ENCODE results near the gene TSPAN3. TPM values are rescaled to one million over a fixed set of nuclear protein-coding genes. Genes with fewer than 3 reads are reported as not detected.

The TSPAN3 gene
- total RNA-seq, 2 experiments from 2014 or later, result 14.7 to 15.5 TPM

- peaks cover 38% of the 10 kb centered on the region for H3K36me3 ChIP-seq (ENCODE audit: insufficient read depth, low read length)
- Mint-ChIP-seq H3K9me3 (no peaks in the 10 kb centered on the region), H3K4me1 (ENCODE audit: low read depth) (peaks cover 91% of the 10 kb centered on the region), H3K27ac (peak overlapping the region; percentile 91), H3K27me3 (no peaks in the 10 kb centered on the region), H3K36me3 (ENCODE audit: low read depth) (peaks cover 67% of the 10 kb centered on the region), H3K4me3 (peak overlapping the region; percentile 78)
- ChIA-PET CTCF (interaction anchor here (1.8 kb wide), 1 partner anchor 29 kb away, joined by 6 read pairs; no protein-coding TSS in a partner anchor), POLR2A (interaction anchor here (0.6 to 1.9 kb wide), 4 partner anchors 7 to 29 kb away, joined by 3 to 12 read pairs (median 4); partner anchors contain the start of gene PSTPIP1)
- H3K9me3 ChIP-seq (ENCODE audit: control insufficient read depth in 1 of 2, insufficient read depth in 1 of 2, low read length in 2 of 2), result no peaks in the 10 kb centered on the region
- intact Hi-C loops (cut with DNase I, micrococcal nuclease), result no loop called here
- peaks cover 87% of the 10 kb centered on the region for H3K4me1 ChIP-seq (ENCODE audit: insufficient read depth, low read length)
- no peaks in the 10 kb centered on the region for H3K27me3 ChIP-seq (ENCODE audit: control insufficient read depth in 1 of 2, insufficient read depth in 2 of 2, low read length in 2 of 2)
- TF ChIP-seq, protein P1, sequence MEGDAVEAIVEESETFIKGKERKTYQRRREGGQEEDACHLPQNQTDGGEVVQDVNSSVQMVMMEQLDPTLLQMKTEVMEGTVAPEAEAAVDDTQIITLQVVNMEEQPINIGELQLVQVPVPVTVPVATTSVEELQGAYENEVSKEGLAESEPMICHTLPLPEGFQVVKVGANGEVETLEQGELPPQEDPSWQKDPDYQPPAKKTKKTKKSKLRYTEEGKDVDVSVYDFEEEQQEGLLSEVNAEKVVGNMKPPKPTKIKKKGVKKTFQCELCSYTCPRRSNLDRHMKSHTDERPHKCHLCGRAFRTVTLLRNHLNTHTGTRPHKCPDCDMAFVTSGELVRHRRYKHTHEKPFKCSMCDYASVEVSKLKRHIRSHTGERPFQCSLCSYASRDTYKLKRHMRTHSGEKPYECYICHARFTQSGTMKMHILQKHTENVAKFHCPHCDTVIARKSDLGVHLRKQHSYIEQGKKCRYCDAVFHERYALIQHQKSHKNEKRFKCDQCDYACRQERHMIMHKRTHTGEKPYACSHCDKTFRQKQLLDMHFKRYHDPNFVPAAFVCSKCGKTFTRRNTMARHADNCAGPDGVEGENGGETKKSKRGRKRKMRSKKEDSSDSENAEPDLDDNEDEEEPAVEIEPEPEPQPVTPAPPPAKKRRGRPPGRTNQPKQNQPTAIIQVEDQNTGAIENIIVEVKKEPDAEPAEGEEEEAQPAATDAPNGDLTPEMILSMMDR (IDR thresholded peaks at IDR 0.05), result no peak
- H3K27ac ChIP-seq (ENCODE audit: low read depth in 1 of 2, low read length in 2 of 2), result peak overlapping the region; percentile 55 to 66
- H3K4me3 ChIP-seq (ENCODE audit: low read length), result peak overlapping the region; percentile 21
- DNase-seq, result no peak
- ATAC-seq (ENCODE audit: poor library complexity), result no peak
Measured at GRCh38 chr15:77002436-77002835, 68.5 kb downstream of the TSPAN3 start.

- intact Hi-C loops (cut with DNase I, micrococcal nuclease), result no loop called here
- H3K27ac Mint-ChIP-seq, result peak overlapping the region; percentile 91
- no peak for ATAC-seq (ENCODE audit: poor library complexity)
- H3K9me3 Mint-ChIP-seq, result no peaks in the 10 kb centered on the region
- TF ChIP-seq, protein P1 (IDR thresholded peaks at IDR 0.05), result no peak
- H3K36me3 Mint-ChIP-seq (ENCODE audit: low read depth), result peaks cover 72% of the 10 kb centered on the region
- Histone ChIP-seq H3K27me3 (ENCODE audit: control insufficient read depth in 1 of 2, insufficient read depth in 2 of 2, low read length in 2 of 2) (no peaks in the 10 kb centered on the region), H3K4me3 (ENCODE audit: low read length) (no peak overlapping the region), H3K9me3 (ENCODE audit: control insufficient read depth in 1 of 2, insufficient read depth in 1 of 2, low read length in 2 of 2) (no peaks in the 10 kb centered on the region), H3K27ac (ENCODE audit: low read depth in 1 of 2, low read length in 2 of 2) (peak overlapping the region; percentile 55 to 66), H3K36me3 (ENCODE audit: insufficient read depth, low read length) (peaks cover 39% of the 10 kb centered on the region), H3K4me1 (ENCODE audit: insufficient read depth, low read length) (peaks cover 87% of the 10 kb centered on the region)
- ChIA-PET CTCF (interaction anchor here (1.1 kb wide), 1 partner anchor 28 kb away, joined by 3 read pairs; no protein-coding TSS in a partner anchor), POLR2A (interaction anchor here (1.0 kb wide), 1 partner anchor 11 kb away, joined by 3 read pairs; no protein-coding TSS in a partner anchor)
- peak overlapping the region; percentile 78 for H3K4me3 Mint-ChIP-seq
- DNase-seq, result peak in 2 of 14 experiments; percentile 1 to 7
- H3K4me1 Mint-ChIP-seq (ENCODE audit: low read depth), result peaks cover 95% of the 10 kb centered on the region
- H3K27me3 Mint-ChIP-seq, result no peaks in the 10 kb centered on the region
Measured at GRCh38 chr15:77001966-77002365, 68.9 kb downstream of the TSPAN3 start.

- no peaks in the 10 kb centered on the region for H3K9me3 ChIP-seq (ENCODE audit: control insufficient read depth in 1 of 2, insufficient read depth in 1 of 2, low read length in 2 of 2)
- ChIA-PET POLR2A (interaction anchor here (1.0 kb wide), 1 partner anchor 11 kb away, joined by 3 read pairs; no protein-coding TSS in a partner anchor), CTCF (interaction anchor here (1.1 kb wide), 1 partner anchor 28 kb away, joined by 3 read pairs; no protein-coding TSS in a partner anchor)
- TF ChIP-seq, protein P1 (IDR thresholded peaks at IDR 0.05), result no peak
- H3K27me3 ChIP-seq (ENCODE audit: control insufficient read depth in 1 of 2, insufficient read depth in 2 of 2, low read length in 2 of 2), result no peaks in the 10 kb centered on the region
- intact Hi-C loops (cut with DNase I, micrococcal nuclease), result no loop called here
- peak in 2 of 14 experiments; percentile 0 to 7 for DNase-seq
- H3K9me3 Mint-ChIP-seq, result no peaks in the 10 kb centered on the region
- peaks cover 35% of the 10 kb centered on the region for H3K36me3 ChIP-seq (ENCODE audit: insufficient read depth, low read length)
- peaks cover 90% of the 10 kb centered on the region for H3K4me1 ChIP-seq (ENCODE audit: insufficient read depth, low read length)
- peaks cover 69% of the 10 kb centered on the region for H3K36me3 Mint-ChIP-seq (ENCODE audit: low read depth)
- peak overlapping the region; percentile 56 for H3K4me3 Mint-ChIP-seq
- H3K4me3 ChIP-seq (ENCODE audit: low read length), result peak overlapping the region; percentile 1
- peaks cover 95% of the 10 kb centered on the region for H3K4me1 Mint-ChIP-seq (ENCODE audit: low read depth)
- peak overlapping the region; percentile 91 for H3K27ac Mint-ChIP-seq
- H3K27ac ChIP-seq (ENCODE audit: low read depth in 1 of 2, low read length in 2 of 2), result peak overlapping the region in 1 of 2 donors; percentile 55
- no peak for ATAC-seq (ENCODE audit: poor library complexity)
- H3K27me3 Mint-ChIP-seq, result no peaks in the 10 kb centered on the region
Measured at GRCh38 chr15:77001351-77001750, 69.6 kb downstream of the TSPAN3 start.
